B cell (primary cell): ENCODE results near the gene SCAMP5.

Source experiments
- EZH2 ChIP-seq: IDR thresholded peaks from 2 replicates; pipeline ENCODE4 v1.6.1; 2012; ENCODE audit warnings: borderline replicate concordance, low read depth, mild to moderate bottlenecking, moderate library complexity, low read length; ENCODE audit not compliant: insufficient read depth, poor library complexity, severe bottlenecking
- TF ChIP-seq, protein P1 (sequence below): fragments of 200-600 bp; IDR thresholded peaks from one replicate; pipeline ENCODE4 v1.8.0; 2022; ENCODE audit warnings: antibody characterized with exemption, mild to moderate bottlenecking

DNA sequence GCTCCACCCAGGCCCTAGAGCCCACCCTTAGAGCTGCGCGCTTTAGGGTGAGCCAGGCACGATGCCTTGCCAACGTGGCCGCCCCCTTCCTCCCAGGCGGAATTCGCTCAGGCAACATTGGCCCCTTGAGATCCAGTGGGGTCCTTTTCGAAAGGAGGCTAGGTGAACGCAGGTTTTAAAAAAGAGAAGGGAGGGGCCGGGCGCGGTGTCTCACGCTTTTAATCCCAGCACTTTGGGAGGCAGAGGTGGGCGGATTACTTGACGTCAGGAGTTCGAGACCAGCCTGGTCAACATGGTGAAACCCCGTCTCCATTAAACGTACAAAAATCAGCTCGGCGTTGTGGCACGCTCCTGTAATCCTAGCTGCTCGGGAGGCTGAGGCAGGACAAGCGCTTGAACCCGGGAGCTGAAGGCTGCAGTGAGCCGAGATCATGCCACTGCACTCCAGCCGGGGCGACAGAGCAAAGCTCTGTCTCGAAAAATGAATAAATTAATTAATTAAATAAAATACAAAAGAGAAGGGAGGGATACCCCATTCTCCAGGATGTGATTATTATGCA is 37.8 kb upstream of the SCAMP5 start:
- TF ChIP-seq, protein P1, sequence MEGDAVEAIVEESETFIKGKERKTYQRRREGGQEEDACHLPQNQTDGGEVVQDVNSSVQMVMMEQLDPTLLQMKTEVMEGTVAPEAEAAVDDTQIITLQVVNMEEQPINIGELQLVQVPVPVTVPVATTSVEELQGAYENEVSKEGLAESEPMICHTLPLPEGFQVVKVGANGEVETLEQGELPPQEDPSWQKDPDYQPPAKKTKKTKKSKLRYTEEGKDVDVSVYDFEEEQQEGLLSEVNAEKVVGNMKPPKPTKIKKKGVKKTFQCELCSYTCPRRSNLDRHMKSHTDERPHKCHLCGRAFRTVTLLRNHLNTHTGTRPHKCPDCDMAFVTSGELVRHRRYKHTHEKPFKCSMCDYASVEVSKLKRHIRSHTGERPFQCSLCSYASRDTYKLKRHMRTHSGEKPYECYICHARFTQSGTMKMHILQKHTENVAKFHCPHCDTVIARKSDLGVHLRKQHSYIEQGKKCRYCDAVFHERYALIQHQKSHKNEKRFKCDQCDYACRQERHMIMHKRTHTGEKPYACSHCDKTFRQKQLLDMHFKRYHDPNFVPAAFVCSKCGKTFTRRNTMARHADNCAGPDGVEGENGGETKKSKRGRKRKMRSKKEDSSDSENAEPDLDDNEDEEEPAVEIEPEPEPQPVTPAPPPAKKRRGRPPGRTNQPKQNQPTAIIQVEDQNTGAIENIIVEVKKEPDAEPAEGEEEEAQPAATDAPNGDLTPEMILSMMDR: no peak
- no peak for TF ChIP-seq EZH2
